ENCODE measurements around the gene WNT9B.

WNT9B gene

GRCh38 chr17:46851029-46851741, at the start of gene WNT9B:
Gene WNT9B (plus strand): TSS chr17:46851583. CDS start chr17:46851639, 56 bp downstream.
- in situ Hi-C loops (cut with HindIII; ENCODE audit: low sequenced_read_pairs) = no loop called here

DNA sequence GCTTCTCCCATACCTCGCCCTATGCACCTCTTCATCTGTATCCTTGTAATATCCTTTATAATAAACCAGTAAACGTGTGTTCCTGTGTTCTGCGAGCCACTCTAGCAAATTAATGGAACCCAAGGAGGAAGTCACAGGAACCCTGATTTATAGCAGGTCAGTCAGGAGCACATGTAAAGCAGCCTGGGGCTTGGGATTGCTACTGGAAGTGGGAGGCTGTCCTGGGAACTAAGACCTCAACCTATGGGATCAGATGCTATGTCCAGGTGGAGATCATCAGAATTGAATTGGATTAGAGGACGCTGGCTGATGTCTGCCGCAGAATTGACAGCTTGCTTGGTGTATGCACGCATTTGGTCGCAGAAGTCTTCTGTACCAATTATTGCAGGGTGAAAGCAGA, 48.6 kb upstream of the WNT9B start:
- in situ Hi-C loops (cut with HindIII; ENCODE audit: low sequenced_read_pairs) = no loop called here

DNA sequence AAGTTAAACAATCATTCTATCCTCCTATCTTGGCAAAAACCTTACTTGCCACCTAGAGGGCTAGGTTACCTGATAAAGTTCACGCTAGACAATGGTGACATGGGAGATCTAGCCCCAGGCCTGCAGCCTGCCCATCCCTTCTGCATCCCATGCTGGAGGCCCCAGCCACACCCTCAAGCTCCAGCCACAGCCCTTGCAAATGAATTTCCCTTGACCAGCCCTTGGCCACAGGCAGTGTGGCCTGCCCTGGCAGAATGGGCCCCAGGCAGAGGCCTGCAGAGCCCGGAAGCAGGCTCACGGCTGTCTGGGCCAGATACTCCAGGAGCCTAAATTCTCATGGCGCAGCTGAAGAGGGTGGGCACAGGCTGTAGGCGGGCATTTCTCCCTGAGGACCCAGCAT, 47.8 kb upstream of the WNT9B start:
- in situ Hi-C loops (cut with HindIII; ENCODE audit: low sequenced_read_pairs) = no loop called here

DNA sequence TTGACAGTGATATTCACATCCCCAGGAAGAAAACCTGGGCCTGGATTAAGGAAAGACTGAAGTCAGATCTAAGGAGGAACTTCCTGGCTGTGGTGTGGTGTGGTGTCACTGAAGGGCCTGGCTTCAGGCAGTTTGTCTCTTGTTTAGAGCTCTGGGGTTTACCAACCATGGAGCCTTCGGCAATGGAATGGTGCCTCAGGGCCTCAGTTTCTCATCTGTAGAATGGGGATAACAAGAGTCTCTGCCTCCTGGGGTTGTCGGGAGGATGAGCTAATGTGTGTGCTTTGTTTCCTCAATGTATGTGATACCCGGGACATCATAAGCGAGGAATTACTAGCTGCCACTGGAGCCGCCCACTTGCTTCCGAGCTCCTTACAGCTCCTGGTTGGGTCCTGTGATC, 45.6 kb upstream of the WNT9B start:
- in situ Hi-C loops (cut with HindIII; ENCODE audit: low sequenced_read_pairs) = no loop called here

DNA sequence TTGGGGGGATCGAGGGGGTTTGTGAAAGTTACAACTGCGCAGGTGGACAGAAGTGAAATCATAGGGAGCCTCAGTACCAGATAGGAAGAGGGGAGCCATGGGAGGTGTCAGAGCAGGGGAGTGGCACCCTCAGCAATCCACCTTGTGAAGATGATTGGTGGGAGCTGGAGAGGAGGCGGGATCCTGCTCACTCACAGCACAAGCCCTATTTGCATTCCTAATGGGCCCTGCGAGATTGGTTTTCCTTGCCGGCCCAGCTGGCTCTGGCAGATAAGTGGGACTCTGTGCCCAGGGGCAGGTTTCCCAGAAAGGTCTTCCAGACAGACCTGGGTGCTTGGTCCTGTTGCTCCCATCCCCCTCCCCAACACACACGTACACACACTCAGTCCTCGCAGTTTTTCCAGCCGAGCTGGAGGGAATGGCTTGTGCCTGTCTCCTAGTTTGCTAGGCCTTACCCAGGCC, 42.2 kb upstream of the WNT9B start:
- in situ Hi-C loops (cut with HindIII; ENCODE audit: low sequenced_read_pairs) = no loop called here

GRCh38 chr17:46810837-46811236, 40.5 kb upstream of the WNT9B start:
- in situ Hi-C loops (cut with HindIII; ENCODE audit: low sequenced_read_pairs) = no loop called here

DNA sequence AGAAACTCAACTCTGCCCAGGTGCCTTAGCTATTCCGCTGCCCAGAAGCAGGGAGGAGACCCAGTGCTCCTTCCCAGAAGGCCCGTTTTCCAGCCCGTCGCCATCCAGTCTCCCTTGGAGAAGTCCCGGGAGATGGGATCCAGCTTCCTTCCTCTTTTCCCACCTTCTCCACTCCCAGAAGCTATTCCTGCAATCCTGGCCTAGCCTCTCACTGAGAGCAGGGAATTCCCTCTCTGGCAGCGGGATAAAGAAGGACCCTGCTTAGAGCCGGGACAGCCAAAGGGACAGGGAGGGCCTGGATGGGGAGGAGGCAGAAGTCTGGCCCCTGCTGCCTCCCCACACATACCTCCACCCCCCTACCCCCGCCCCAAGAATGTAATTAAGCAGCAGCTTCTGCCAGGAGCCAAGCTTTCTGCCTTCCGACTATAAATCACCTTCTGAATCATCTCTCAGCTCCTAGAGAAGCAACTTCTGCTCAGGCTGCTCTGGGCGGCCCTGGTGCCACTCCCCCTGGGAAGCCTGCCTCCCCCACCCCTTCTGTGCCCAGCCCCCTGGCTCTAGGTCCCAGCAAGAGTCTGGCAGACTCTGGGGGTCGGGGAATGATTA, 39.3 kb upstream of the WNT9B start:
- in situ Hi-C loops (cut with HindIII; ENCODE audit: low sequenced_read_pairs) = no loop called here

- in situ Hi-C loops (cut with HindIII; ENCODE audit: low sequenced_read_pairs) = no loop called here
These were observed 38.6 kb upstream of the WNT9B start for GRCh38 chr17:46812624-46813318.

GRCh38 chr17:46813920-46814319, 37.5 kb upstream of the WNT9B start:
- in situ Hi-C loops (cut with HindIII; ENCODE audit: low sequenced_read_pairs) = no loop called here

- in situ Hi-C loops (cut with HindIII; ENCODE audit: low sequenced_read_pairs) = no loop called here
These were observed 36.9 kb upstream of the WNT9B start for GRCh38 chr17:46814446-46814845.

GRCh38 chr17:46815474-46816353, 35.7 kb upstream of the WNT9B start:
- in situ Hi-C loops (cut with HindIII; ENCODE audit: low sequenced_read_pairs) = no loop called here

GRCh38 chr17:46817151-46817900, 34.1 kb upstream of the WNT9B start:
- in situ Hi-C loops (cut with HindIII; ENCODE audit: low sequenced_read_pairs) = no loop called here

DNA sequence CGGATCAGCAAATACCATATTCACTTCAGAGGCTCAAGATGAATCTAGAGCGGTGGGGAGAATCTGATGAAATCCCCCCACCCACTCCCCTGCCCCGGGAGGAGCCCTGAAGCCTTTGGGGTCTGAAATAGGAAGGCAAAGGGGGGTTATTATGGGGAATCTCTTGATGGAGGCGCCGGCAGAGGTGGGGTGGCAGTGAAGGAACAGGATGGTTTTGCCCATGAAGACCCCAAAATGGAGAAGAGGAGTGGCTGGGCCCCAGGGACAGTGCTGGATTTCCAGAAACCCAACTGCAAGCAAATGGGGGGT, 33.5 kb upstream of the WNT9B start:
- in situ Hi-C loops (cut with HindIII; ENCODE audit: low sequenced_read_pairs) = no loop called here

DNA sequence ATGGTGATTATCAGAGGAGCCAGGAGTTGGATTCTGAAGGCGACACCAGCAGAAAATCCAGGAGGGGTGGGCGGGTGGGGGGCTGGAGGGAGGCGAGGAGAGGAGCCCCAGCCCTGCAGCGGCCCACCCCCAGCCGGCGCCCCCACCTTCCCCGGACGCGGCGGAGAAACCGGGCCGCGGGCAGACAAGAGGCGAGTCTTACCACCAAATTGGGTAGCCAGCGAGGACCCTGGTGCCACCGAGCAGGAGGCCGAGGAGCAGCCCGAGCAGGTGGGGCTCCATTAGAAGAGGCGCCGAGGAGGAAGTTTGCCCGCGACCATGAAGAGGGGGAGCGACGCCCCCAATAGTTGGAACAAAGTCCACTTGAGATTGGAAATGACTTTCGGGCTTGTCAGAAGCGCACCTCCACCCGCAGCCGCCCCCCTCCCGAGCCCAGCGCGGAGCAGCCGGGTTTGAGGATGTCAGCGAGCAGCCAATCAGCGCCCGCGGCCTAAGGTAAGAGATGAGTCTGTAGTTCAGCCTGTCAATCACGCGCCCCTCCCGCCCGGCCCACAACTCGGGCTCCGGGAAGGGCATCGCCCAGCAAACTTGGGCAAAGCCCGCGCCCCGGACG, 33.0 kb upstream of the WNT9B start, which contains the start of gene WNT3:
Gene WNT3, minus strand, starts transcription at position 377 of the 613 bp plus-strand sequence. Its CDS starts 95 bp downstream, at position 282.
- in situ Hi-C loops (cut with HindIII; ENCODE audit: low sequenced_read_pairs) = no loop called here

- in situ Hi-C loops (cut with HindIII; ENCODE audit: low sequenced_read_pairs) = no loop called here
These were observed 32.2 kb upstream of the WNT9B start for GRCh38 chr17:46818929-46819859.

DNA sequence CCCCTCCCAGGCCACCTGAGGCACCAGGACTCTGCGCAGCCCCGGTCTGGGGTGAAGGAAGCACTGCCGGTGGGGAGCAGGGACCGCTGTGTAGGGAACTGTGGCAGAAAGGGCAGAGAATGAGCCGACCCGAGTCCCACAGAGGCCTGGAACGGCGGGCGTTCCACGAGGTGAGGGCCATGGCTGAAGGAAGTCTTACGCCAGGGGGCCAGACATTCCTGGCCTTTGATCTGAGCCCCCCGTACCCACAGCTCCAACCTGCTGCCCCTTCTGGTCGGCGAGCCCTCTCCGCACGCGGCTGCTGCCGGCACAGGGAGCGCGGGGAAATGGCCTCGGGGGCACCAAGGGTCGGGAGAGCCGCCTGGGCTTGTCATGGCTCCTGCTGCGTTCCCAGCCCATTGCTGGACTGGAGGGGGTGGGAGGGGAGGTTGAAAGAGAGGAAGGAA, 31.5 kb upstream of the WNT9B start:
- in situ Hi-C loops (cut with HindIII; ENCODE audit: low sequenced_read_pairs) = no loop called here

DNA sequence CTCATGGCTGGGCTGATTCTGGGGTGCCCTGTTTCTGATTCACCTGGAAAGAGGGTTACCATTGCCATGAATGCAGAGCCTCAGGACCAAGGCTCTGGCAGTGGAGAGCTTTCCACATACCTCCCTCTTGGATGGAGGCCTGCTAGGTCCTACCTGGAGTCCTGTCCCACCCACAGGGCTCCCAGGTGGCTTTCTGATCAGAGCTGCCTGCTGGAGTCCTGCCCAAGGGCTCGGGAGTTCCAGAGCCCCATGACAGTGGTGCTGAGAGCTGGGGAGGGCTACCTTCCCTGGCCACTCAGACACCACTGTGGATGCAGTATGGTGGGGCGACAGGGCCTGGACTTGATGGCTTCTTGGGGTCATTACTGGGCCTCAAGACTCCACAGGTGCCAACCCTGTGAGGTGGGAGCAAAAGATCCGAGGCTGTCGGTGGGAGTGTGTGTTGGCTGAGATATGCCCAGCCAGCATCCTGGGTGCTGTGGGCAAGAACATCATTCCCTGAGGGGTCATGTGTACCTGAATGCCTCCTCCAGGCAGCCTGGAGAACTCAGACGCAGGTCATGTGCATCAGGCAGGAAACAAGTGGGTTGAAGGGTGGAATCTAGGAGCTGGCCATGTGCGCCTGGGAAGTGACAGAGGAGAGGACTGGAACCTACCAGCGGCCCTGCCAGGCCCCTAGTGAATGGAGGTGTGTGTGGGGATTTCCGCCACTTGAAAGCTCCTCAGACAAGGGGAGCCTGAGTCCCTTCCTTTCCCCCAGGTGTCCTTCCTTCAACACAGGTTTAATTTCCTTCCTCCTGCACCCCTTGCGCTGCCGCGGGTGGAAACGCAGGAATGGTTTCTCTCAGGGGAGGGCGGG, 30.6 kb upstream of the WNT9B start:
- in situ Hi-C loops (cut with HindIII; ENCODE audit: low sequenced_read_pairs) = no loop called here

Data from endothelial cell of hepatic sinusoid (primary cell).